Measurements from ENCODE around the gene RNF11.

The RNF11 gene

GRCh38 chr1:51288578-51288977 lies 52.5 kb downstream of the RNF11 start:
- Histone ChIP-seq H3K9me3 (ENCODE audit: insufficient read depth, low read length) (no peaks in the 10 kb centered on the region), H3K4me3 (ENCODE audit: insufficient read length, low read depth) (no peak overlapping the region), H3K9ac (ENCODE audit: insufficient read length, low read depth) (no peak overlapping the region), H3K27me3 (ENCODE audit: insufficient read depth, insufficient read length) (no peaks in the 10 kb centered on the region), H3K4me1 (ENCODE audit: insufficient read depth, insufficient read length) (no peaks in the 10 kb centered on the region), H3K36me3 (ENCODE audit: insufficient read depth, insufficient read length, low read length) (no peaks in the 10 kb centered on the region)
- TF ChIP-seq SUZ12 (IDR thresholded peaks at IDR 0.05; ENCODE audit: extremely low read depth, insufficient read depth, insufficient read length) (no peak), YY1 (IDR thresholded peaks at IDR 0.05; ENCODE audit: insufficient read depth, insufficient read length) (no peak), ZNF274 (IDR thresholded peaks at IDR 0.05; ENCODE audit: low read depth, low read length) (no peak)
- no peak for DNase-seq (ENCODE audit: low read depth, low spot score)

- Histone ChIP-seq H3K9ac (ENCODE audit: insufficient read length, low read depth) (no peak overlapping the region), H3K9me3 (ENCODE audit: insufficient read depth, low read length) (no peaks in the 10 kb centered on the region), H3K4me1 (ENCODE audit: insufficient read depth, insufficient read length) (no peaks in the 10 kb centered on the region), H3K36me3 (ENCODE audit: insufficient read depth, insufficient read length, low read length) (no peaks in the 10 kb centered on the region), H3K27me3 (ENCODE audit: insufficient read depth, insufficient read length) (no peaks in the 10 kb centered on the region), H3K4me3 (ENCODE audit: insufficient read length, low read depth) (no peak overlapping the region)
- DNase-seq (ENCODE audit: low read depth, low spot score) = no peak
- TF ChIP-seq ZNF274 (IDR thresholded peaks at IDR 0.05; ENCODE audit: low read depth, low read length) (no peak), YY1 (IDR thresholded peaks at IDR 0.05; ENCODE audit: insufficient read depth, insufficient read length) (no peak), SUZ12 (IDR thresholded peaks at IDR 0.05; ENCODE audit: extremely low read depth, insufficient read depth, insufficient read length) (no peak)
Measured at GRCh38 chr1:51289676-51290488, 53.8 kb downstream of the RNF11 start.

GRCh38 chr1:51290489-51290847 lies 54.4 kb downstream of the RNF11 start:
- no peak overlapping the region for H3K9ac ChIP-seq (ENCODE audit: insufficient read length, low read depth)
- H3K36me3 ChIP-seq (ENCODE audit: insufficient read depth, insufficient read length, low read length) = no peaks in the 10 kb centered on the region
- no peaks in the 10 kb centered on the region for H3K4me1 ChIP-seq (ENCODE audit: insufficient read depth, insufficient read length)
- H3K9me3 ChIP-seq (ENCODE audit: insufficient read depth, low read length) = no peaks in the 10 kb centered on the region
- H3K27me3 ChIP-seq (ENCODE audit: insufficient read depth, insufficient read length) = no peaks in the 10 kb centered on the region
- TF ChIP-seq ZNF274 (IDR thresholded peaks at IDR 0.05; ENCODE audit: low read depth, low read length) = no peak
- H3K4me3 ChIP-seq (ENCODE audit: insufficient read length, low read depth) = no peak overlapping the region
- DNase-seq (ENCODE audit: low read depth, low spot score) = no peak

GRCh38 chr1:51293898-51294515 lies 57.9 kb downstream of the RNF11 start:
- H3K4me1 ChIP-seq (ENCODE audit: insufficient read depth, insufficient read length) = peaks cover 17% of the 10 kb centered on the region

GRCh38 chr1:51294566-51295184 lies 58.6 kb downstream of the RNF11 start:
- no peak overlapping the region for H3K4me3 ChIP-seq (ENCODE audit: insufficient read length, low read depth)
- H3K9me3 ChIP-seq (ENCODE audit: insufficient read depth, low read length) = peaks cover 12% of the 10 kb centered on the region; the same call in 1 of the 2 replicates
- no peaks in the 10 kb centered on the region for H3K27me3 ChIP-seq (ENCODE audit: insufficient read depth, insufficient read length)
- H3K9ac ChIP-seq (ENCODE audit: insufficient read length, low read depth) = no peak overlapping the region
- no peak for TF ChIP-seq YY1 (IDR thresholded peaks at IDR 0.05; ENCODE audit: insufficient read depth, insufficient read length)
- TF ChIP-seq ZNF274 (IDR thresholded peaks at IDR 0.05; ENCODE audit: low read depth, low read length) = no peak
- TF ChIP-seq SUZ12 (IDR thresholded peaks at IDR 0.05; ENCODE audit: extremely low read depth, insufficient read depth, insufficient read length) = no peak
- peaks cover 17% of the 10 kb centered on the region for H3K4me1 ChIP-seq (ENCODE audit: insufficient read depth, insufficient read length)
- no peak for DNase-seq (ENCODE audit: low read depth, low spot score)
- H3K36me3 ChIP-seq (ENCODE audit: insufficient read depth, insufficient read length, low read length) = no peaks in the 10 kb centered on the region

More at GRCh38 chr1:51293898-51294515, 57.9 kb downstream of the RNF11 start:
- no peaks in the 10 kb centered on the region for H3K27me3 ChIP-seq (ENCODE audit: insufficient read depth, insufficient read length)
- TF ChIP-seq ZNF274 (IDR thresholded peaks at IDR 0.05; ENCODE audit: low read depth, low read length) (no peak), SUZ12 (IDR thresholded peaks at IDR 0.05; ENCODE audit: extremely low read depth, insufficient read depth, insufficient read length) (no peak), YY1 (IDR thresholded peaks at IDR 0.05; ENCODE audit: insufficient read depth, insufficient read length) (no peak)
- H3K9me3 ChIP-seq (ENCODE audit: insufficient read depth, low read length) = peaks cover 6% of the 10 kb centered on the region; the same call in 1 of the 2 replicates
- H3K36me3 ChIP-seq (ENCODE audit: insufficient read depth, insufficient read length, low read length) = no peaks in the 10 kb centered on the region
- no peak for DNase-seq (ENCODE audit: low read depth, low spot score)
- H3K4me3 ChIP-seq (ENCODE audit: insufficient read length, low read depth) = no peak overlapping the region
- H3K9ac ChIP-seq (ENCODE audit: insufficient read length, low read depth) = no peak overlapping the region

- no peaks in the 10 kb centered on the region for H3K27me3 ChIP-seq (ENCODE audit: insufficient read depth, insufficient read length)
- no peaks in the 10 kb centered on the region for H3K36me3 ChIP-seq (ENCODE audit: insufficient read depth, insufficient read length, low read length)
- no peak for DNase-seq (ENCODE audit: low read depth, low spot score)
- H3K9me3 ChIP-seq (ENCODE audit: insufficient read depth, low read length) = peaks cover 12% of the 10 kb centered on the region; the same call in 1 of the 2 replicates
- peaks cover 17% of the 10 kb centered on the region for H3K4me1 ChIP-seq (ENCODE audit: insufficient read depth, insufficient read length)
- no peak overlapping the region for H3K9ac ChIP-seq (ENCODE audit: insufficient read length, low read depth)
- H3K4me3 ChIP-seq (ENCODE audit: insufficient read length, low read depth) = no peak overlapping the region
- TF ChIP-seq ZNF274 (IDR thresholded peaks at IDR 0.05; ENCODE audit: low read depth, low read length) (no peak), SUZ12 (IDR thresholded peaks at IDR 0.05; ENCODE audit: extremely low read depth, insufficient read depth, insufficient read length) (no peak), YY1 (IDR thresholded peaks at IDR 0.05; ENCODE audit: insufficient read depth, insufficient read length) (no peak)
Measured at GRCh38 chr1:51295926-51296325, 59.9 kb downstream of the RNF11 start.
